DND-41 (cell line): ENCODE results near the gene PYGM.

Experiments
- CTCF ChIP-seq: IDR thresholded peaks from 2 replicates; pipeline ENCODE4 v1.5.1; 2012; ENCODE audit warnings: borderline replicate concordance, low read length, moderate library complexity, mild to moderate bottlenecking; ENCODE audit not compliant: poor library complexity, severe bottlenecking; ENCODE audit errors: extremely low read depth
- EZH2 ChIP-seq: IDR thresholded peaks from 3 replicates; pipeline ENCODE4 v1.6.1; 2012; ENCODE audit warnings: borderline replicate concordance, low read depth, mild to moderate bottlenecking, moderate library complexity, low read length, inconsistent platforms; ENCODE audit not compliant: severe bottlenecking

- no peak for TF ChIP-seq CTCF
- no peak for TF ChIP-seq EZH2
Measured at GRCh38 chr11:64714666-64715065, 45.1 kb downstream of the PYGM start.
